ENCODE measurements around the gene LAMC2.

DNA sequence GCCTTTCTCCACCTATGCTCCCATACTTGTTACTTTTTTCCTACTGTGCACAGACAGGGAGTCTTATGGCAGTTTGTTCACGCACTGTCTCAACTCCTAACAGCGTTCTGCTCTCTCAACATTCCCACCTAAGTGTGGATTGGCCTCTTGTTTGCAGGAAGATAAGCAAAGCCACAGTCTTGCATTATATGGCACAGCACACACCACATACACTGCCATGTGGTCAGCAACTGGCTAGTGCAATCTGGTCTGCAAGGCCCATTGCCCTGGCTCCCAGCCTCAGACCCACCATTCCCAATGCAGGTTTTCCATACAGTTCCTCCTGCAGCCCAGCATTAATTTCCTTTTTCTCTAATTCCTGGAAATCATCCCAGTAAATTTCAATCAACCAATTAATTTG, 38.3 kb upstream of the LAMC2 start:
- TF ChIP-seq, protein P1, sequence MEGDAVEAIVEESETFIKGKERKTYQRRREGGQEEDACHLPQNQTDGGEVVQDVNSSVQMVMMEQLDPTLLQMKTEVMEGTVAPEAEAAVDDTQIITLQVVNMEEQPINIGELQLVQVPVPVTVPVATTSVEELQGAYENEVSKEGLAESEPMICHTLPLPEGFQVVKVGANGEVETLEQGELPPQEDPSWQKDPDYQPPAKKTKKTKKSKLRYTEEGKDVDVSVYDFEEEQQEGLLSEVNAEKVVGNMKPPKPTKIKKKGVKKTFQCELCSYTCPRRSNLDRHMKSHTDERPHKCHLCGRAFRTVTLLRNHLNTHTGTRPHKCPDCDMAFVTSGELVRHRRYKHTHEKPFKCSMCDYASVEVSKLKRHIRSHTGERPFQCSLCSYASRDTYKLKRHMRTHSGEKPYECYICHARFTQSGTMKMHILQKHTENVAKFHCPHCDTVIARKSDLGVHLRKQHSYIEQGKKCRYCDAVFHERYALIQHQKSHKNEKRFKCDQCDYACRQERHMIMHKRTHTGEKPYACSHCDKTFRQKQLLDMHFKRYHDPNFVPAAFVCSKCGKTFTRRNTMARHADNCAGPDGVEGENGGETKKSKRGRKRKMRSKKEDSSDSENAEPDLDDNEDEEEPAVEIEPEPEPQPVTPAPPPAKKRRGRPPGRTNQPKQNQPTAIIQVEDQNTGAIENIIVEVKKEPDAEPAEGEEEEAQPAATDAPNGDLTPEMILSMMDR (IDR thresholded peaks at IDR 0.05) = no peak
- no peak for TF ChIP-seq ZFX (IDR thresholded peaks at IDR 0.05; ENCODE audit: borderline replicate concordance)
